ENCODE data around the gene ADAM23.

- TF ChIP-seq REST (IDR thresholded peaks at IDR 0.05; ENCODE audit: low read depth, low read length) = no peak
- no peak for TF ChIP-seq CTCF (IDR thresholded peaks at IDR 0.05)
- no peak for TF ChIP-seq MAX (IDR thresholded peaks at IDR 0.05; ENCODE audit: low read depth)
- no peak for TF ChIP-seq TAF1 (IDR thresholded peaks at IDR 0.05; ENCODE audit: borderline replicate concordance, low read depth, low read length)
- TF ChIP-seq EP300 (IDR thresholded peaks at IDR 0.05; ENCODE audit: borderline replicate concordance in 1 of 2, low read depth in 1 of 2, low read length in 1 of 2) = no peak
- no peak for TF ChIP-seq EZH2phosphoT487 (IDR thresholded peaks at IDR 0.05; ENCODE audit: borderline replicate concordance, low read depth)
- TF ChIP-seq SIN3A (IDR thresholded peaks at IDR 0.05; ENCODE audit: borderline replicate concordance, low read depth, low read length) = no peak
- no peak for TF ChIP-seq TCF12 (IDR thresholded peaks at IDR 0.05)
- TF ChIP-seq PBX3 (IDR thresholded peaks at IDR 0.05) = no peak
- no peak for TF ChIP-seq NRF1 (IDR thresholded peaks at IDR 0.05; ENCODE audit: low read depth, low read length)
- TF ChIP-seq ELF1 (IDR thresholded peaks at IDR 0.05) = no peak
- no peak for TF ChIP-seq FOSL2 (IDR thresholded peaks at IDR 0.05; ENCODE audit: borderline replicate concordance, low read depth)
Observed at GRCh38 chr2:206410714-206411113, 32.6 kb upstream of the ADAM23 start.

Measured in SK-N-SH (cell line).